Prostate gland (tissue), 2 donors: ENCODE data around the gene SIRT7.

Experiments
- POLR2AphosphoS5 ChIP-seq: sonication (generic); formaldehyde crosslinking; IDR thresholded peaks from one replicate; pipeline ENCODE4 v1.6.1; 2017; ENCODE audit warnings: antibody characterized with exemption
- TF ChIP-seq, protein P1 (sequence below), 4 experiments: fragments of 200-600 bp in 2 of 4; fragments of 450-650 bp in 2 of 4; sonication (generic) in 2 of 4; IDR thresholded peaks; 1 replicate in 3 of 4; 2 replicates in 1 of 4; pipeline ENCODE4 v1.5.1; 2016 to 2019; ENCODE audit warnings: antibody characterized with exemption in 4 of 4, mild to moderate bottlenecking in 2 of 4, moderate library complexity in 2 of 4

DNA sequence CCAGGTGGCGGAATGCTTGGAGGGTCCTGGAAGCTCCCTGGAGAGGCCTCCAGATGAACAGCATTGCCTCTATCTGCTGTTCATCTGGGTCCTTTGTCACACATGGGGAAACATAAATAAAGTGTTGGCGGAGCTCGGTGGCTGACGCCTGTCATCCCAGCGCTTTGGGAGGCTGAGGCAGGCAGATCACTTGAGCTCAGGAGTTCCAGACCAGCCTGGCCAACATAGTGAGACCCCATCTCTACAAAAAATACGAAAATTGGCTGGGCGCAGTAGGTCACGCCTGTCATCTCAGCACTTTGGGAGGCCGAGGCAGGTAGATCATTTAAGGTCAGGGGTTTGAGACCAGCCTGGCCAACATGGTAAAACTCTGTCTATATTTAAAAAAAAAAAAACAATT is 26.9 kb upstream of the SIRT7 start:
- TF ChIP-seq, protein P1, sequence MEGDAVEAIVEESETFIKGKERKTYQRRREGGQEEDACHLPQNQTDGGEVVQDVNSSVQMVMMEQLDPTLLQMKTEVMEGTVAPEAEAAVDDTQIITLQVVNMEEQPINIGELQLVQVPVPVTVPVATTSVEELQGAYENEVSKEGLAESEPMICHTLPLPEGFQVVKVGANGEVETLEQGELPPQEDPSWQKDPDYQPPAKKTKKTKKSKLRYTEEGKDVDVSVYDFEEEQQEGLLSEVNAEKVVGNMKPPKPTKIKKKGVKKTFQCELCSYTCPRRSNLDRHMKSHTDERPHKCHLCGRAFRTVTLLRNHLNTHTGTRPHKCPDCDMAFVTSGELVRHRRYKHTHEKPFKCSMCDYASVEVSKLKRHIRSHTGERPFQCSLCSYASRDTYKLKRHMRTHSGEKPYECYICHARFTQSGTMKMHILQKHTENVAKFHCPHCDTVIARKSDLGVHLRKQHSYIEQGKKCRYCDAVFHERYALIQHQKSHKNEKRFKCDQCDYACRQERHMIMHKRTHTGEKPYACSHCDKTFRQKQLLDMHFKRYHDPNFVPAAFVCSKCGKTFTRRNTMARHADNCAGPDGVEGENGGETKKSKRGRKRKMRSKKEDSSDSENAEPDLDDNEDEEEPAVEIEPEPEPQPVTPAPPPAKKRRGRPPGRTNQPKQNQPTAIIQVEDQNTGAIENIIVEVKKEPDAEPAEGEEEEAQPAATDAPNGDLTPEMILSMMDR (IDR thresholded peaks at IDR 0.05) = no peak
- no peak for TF ChIP-seq POLR2AphosphoS5
